H9 (cell line): ENCODE measurements around the gene UQCRC1. TPM values are rescaled to one million over a fixed set of nuclear protein-coding genes. Genes with fewer than 3 reads are reported as not detected.

Experiments used
- DNase-seq: peaks from one replicate; pipeline ENCODE4 v3.0.0-alpha.2; 2017
- H2AFZ ChIP-seq: one replicate; pipeline ENCODE4 v1.6.1; 2013; ENCODE audit warnings: mild to moderate bottlenecking, low read length, control low read depth, moderate library complexity
- H2AK5ac ChIP-seq: 2 replicates; pipeline ENCODE4 v1.6.1; 2013; ENCODE audit warnings: low read length, control low read depth, mixed read lengths; ENCODE audit not compliant: insufficient read length
- H2BK120ac ChIP-seq: one replicate; pipeline ENCODE4 v1.6.1; 2013; ENCODE audit warnings: low read depth, mild to moderate bottlenecking, low read length, control low read depth, inconsistent platforms; ENCODE audit not compliant: poor library complexity, severe bottlenecking
- H2BK12ac ChIP-seq: 2 replicates; pipeline ENCODE4 v1.6.1; 2013; ENCODE audit warnings: low read length, control low read depth, mixed read lengths, low read depth; ENCODE audit not compliant: insufficient read length
- H2BK15ac ChIP-seq: 2 replicates; pipeline ENCODE4 v1.6.1; 2013; ENCODE audit warnings: low read depth, low read length, control low read depth
- H2BK20ac ChIP-seq: one replicate; pipeline ENCODE4 v1.6.1; 2013; ENCODE audit warnings: low read depth, mild to moderate bottlenecking, low read length, control low read depth, inconsistent platforms; ENCODE audit not compliant: poor library complexity, severe bottlenecking
- H2BK5ac ChIP-seq: 2 replicates; pipeline ENCODE4 v1.6.1; 2013; ENCODE audit warnings: low read length, control low read depth, mixed read lengths; ENCODE audit not compliant: insufficient read length
- H3K14ac ChIP-seq: 2 replicates; pipeline ENCODE4 v1.6.1; 2013; ENCODE audit warnings: low read length, control low read depth; ENCODE audit not compliant: insufficient read depth
- H3K18ac ChIP-seq: 2 replicates; pipeline ENCODE4 v1.6.1; 2013; ENCODE audit warnings: low read depth, mild to moderate bottlenecking, mixed read lengths, low read length, control low read depth; ENCODE audit not compliant: insufficient read length
- H3K23ac ChIP-seq: 2 replicates; pipeline ENCODE4 v1.6.1; 2013; ENCODE audit warnings: low read length, control low read depth, mixed read lengths, low read depth; ENCODE audit not compliant: insufficient read length
- H3K23me2 ChIP-seq: 2 replicates; pipeline ENCODE4 v1.6.1; 2013; ENCODE audit warnings: low read depth, mild to moderate bottlenecking, mixed read lengths, low read length, control low read depth; ENCODE audit not compliant: insufficient read length, poor library complexity, severe bottlenecking
- H3K27ac ChIP-seq: 2 replicates; pipeline ENCODE4 v1.5.1; 2013; ENCODE audit warnings: low read length, control low read depth, mixed read lengths, low read depth; ENCODE audit not compliant: insufficient read length
- H3K27me3 ChIP-seq: 2 replicates; pipeline ENCODE4 v1.6.1; 2013; ENCODE audit warnings: low read length, control low read depth, inconsistent platforms; ENCODE audit not compliant: insufficient read depth
- H3K4ac ChIP-seq: 2 replicates; pipeline ENCODE4 v1.6.1; 2013; ENCODE audit warnings: low read depth, mild to moderate bottlenecking, control low read depth, inconsistent platforms, low read length, moderate library complexity
- H3K4me1 ChIP-seq: 2 replicates; pipeline ENCODE4 v1.6.1; 2013; ENCODE audit warnings: low read length, control low read depth, inconsistent platforms; ENCODE audit not compliant: insufficient read depth
- H3K4me2 ChIP-seq: 2 replicates; pipeline ENCODE4 v1.6.1; 2013; ENCODE audit warnings: low read length, control low read depth, mixed read lengths; ENCODE audit not compliant: insufficient read length, insufficient read depth
- H3K56ac ChIP-seq: 2 replicates; pipeline ENCODE4 v1.6.1; 2013; ENCODE audit warnings: low read depth, mild to moderate bottlenecking, mixed read lengths, low read length, control low read depth; ENCODE audit not compliant: insufficient read length
- H3K79me1 ChIP-seq: 2 replicates; pipeline ENCODE4 v1.6.1; 2013; ENCODE audit warnings: low read depth, mild to moderate bottlenecking, moderate library complexity, low read length, control low read depth, inconsistent platforms; ENCODE audit not compliant: insufficient read depth, poor library complexity, severe bottlenecking
- H3K79me2 ChIP-seq: 2 replicates; pipeline ENCODE4 v1.6.1; 2013; ENCODE audit warnings: low read length, control low read depth, inconsistent platforms; ENCODE audit not compliant: insufficient read depth
- H3K9ac ChIP-seq: 2 replicates; pipeline ENCODE4 v1.6.1; 2013; ENCODE audit warnings: low read length, control low read depth, mixed read lengths; ENCODE audit not compliant: insufficient read length; ENCODE audit errors: extremely low read depth
- H3K9me3 ChIP-seq: one replicate; pipeline ENCODE4 v1.6.1; 2013; ENCODE audit warnings: low read depth, low read length, inconsistent platforms; ENCODE audit not compliant: control insufficient read depth
- H3T11ph ChIP-seq: one replicate; pipeline ENCODE4 v1.6.1; 2013; ENCODE audit warnings: mild to moderate bottlenecking, low read length, control low read depth, inconsistent platforms
- H4K20me1 ChIP-seq: one replicate; pipeline ENCODE4 v1.6.1; 2013; ENCODE audit not compliant: control insufficient read depth, insufficient read length, insufficient read depth
- H4K5ac ChIP-seq: 2 replicates; pipeline ENCODE4 v1.6.1; 2013; ENCODE audit warnings: low read depth, mild to moderate bottlenecking, mixed read lengths, low read length, control low read depth; ENCODE audit not compliant: insufficient read length
- H4K8ac ChIP-seq: replicated peaks from 2 replicates; pipeline ENCODE4 v1.6.1; 2013; ENCODE audit warnings: low read length, control low read depth, mixed read lengths, low read depth; ENCODE audit not compliant: insufficient read length
- H4K91ac ChIP-seq: 2 replicates; pipeline ENCODE4 v1.6.1; 2013; ENCODE audit warnings: low read depth, mild to moderate bottlenecking, moderate library complexity, mixed read lengths, low read length, control low read depth; ENCODE audit not compliant: insufficient read length
- H3K27ac Mint-ChIP-seq, 3 experiments: 2 replicates in 2 of 3; 3 replicates in 1 of 3; pipeline ENCODE4 v1.8.0; 2020 to 2021; ENCODE audit warnings: mixed read lengths in 3 of 3, mild to moderate bottlenecking in 1 of 3, moderate library complexity in 1 of 3
- H3K27me3 Mint-ChIP-seq: 2 replicates; pipeline ENCODE4 v1.8.0; 2021; ENCODE audit warnings: low read depth, mild to moderate bottlenecking, moderate library complexity, mixed read lengths
- H3K36me3 Mint-ChIP-seq, 3 experiments: 2 replicates in 2 of 3; 3 replicates in 1 of 3; pipeline ENCODE4 v1.8.0; 2020 to 2021; ENCODE audit warnings: low read depth in 3 of 3, mixed read lengths in 3 of 3; ENCODE audit not compliant: insufficient read depth in 1 of 3
- H3K4me1 Mint-ChIP-seq, 2 experiments: 2 replicates each; pipeline ENCODE4 v1.8.0; 2020; ENCODE audit warnings: mixed read lengths in 2 of 2
- H3K4me3 Mint-ChIP-seq, 2 experiments: 2 replicates in 1 of 2; 3 replicates in 1 of 2; pipeline ENCODE4 v1.8.0; 2020 to 2021; ENCODE audit warnings: mild to moderate bottlenecking in 2 of 2, mixed read lengths in 2 of 2, moderate library complexity in 1 of 2
- H3K9me3 Mint-ChIP-seq, 2 experiments: 2 replicates in 1 of 2; 3 replicates in 1 of 2; pipeline ENCODE4 v1.8.0; 2020; ENCODE audit warnings: mild to moderate bottlenecking in 2 of 2, mixed read lengths in 2 of 2, moderate library complexity in 1 of 2
- CTCF ChIP-seq: fragments of 200-600 bp; sonication (generic); conservative IDR thresholded peaks from 3 replicates; pipeline ENCODE4 v1.8.0; 2021; ENCODE audit warnings: antibody characterized with exemption, mild to moderate bottlenecking
- WGBS: extraction: QIAGEN DNeasy Blood & Tissue Kit; methylation state at CpG from one replicate; pipeline ENCODE4 v1.1.7; 2013; ENCODE audit warnings: missing lambda C conversion rate, low lambda C conversion rate, mixed read lengths; ENCODE audit not compliant: insufficient read length; ENCODE audit errors: extremely low coverage; 5-methylcytosine and 5-hydroxymethylcytosine counted together
- total RNA-seq: library from RNA; stranded (reverse); gene quantifications from 2 replicates; pipeline ENCODE4 v1.2.1, GENCODE V29; 2021

The UQCRC1 gene
- total RNA-seq, 1 experiment from 2014 or later: 285 TPM

- Histone ChIP-seq H3K23ac (no peak overlapping the region), H3K56ac (no peak overlapping the region), H4K91ac (no peak overlapping the region), H2BK12ac (no peak overlapping the region), H4K8ac (no peak overlapping the region), H3K9me3 (no peaks in the 10 kb centered on the region), H2BK5ac (no peak overlapping the region), H2BK120ac (no peak overlapping the region), H4K20me1 (no peaks in the 10 kb centered on the region), H3K27ac (no peak overlapping the region), H3K79me1 (no peaks in the 10 kb centered on the region), H3K14ac (no peak overlapping the region), H3K18ac (no peak overlapping the region), H2AFZ (no peak overlapping the region), H2AK5ac (no peak overlapping the region), H2BK15ac (no peak overlapping the region), H3T11ph (no peak overlapping the region), H3K27me3 (no peaks in the 10 kb centered on the region), H2BK20ac (no peak overlapping the region), H4K5ac (no peak overlapping the region), H3K4me2 (no peak overlapping the region), H3K4me1 (no peaks in the 10 kb centered on the region; the same call in 1 of the 2 replicates), H3K9ac (no peak overlapping the region), H3K79me2 (no peaks in the 10 kb centered on the region), H3K23me2 (no peaks in the 10 kb centered on the region), H3K4ac (no peak overlapping the region)
- Mint-ChIP-seq H3K27ac (no peak overlapping the region), H3K9me3 (no peaks in the 10 kb centered on the region; a peak in 1 of 5 replicates), H3K4me1 (peaks cover 8 to 9% of the 10 kb centered on the region in 2 experiments), H3K36me3 (peaks cover 0 to 23% (median 0%) of the 10 kb centered on the region in 3 experiments; a peak in 3 of 7 replicates), H3K27me3 (no peaks in the 10 kb centered on the region), H3K4me3 (no peak overlapping the region)
- TF ChIP-seq CTCF: no peak
- WGBS: no CpG with 5 or more reads among the region's 7 CpGs
- DNase-seq: no peak
Observed at GRCh38 chr3:48568476-48568875, 41.0 kb downstream of the UQCRC1 start.
